Astrocyte of the hippocampus (primary cell): ENCODE measurements around the gene TNFRSF4.
A peak's percentile ranks its signal among the peaks of the same experiment; 100 is the strongest.
"Not testable (repeated sequence)": the region's sequence is repeated elsewhere in the genome, so short reads cannot be mapped to it uniquely, and the experiment has no call there.

Experiments used
- DNase-seq: peaks from one replicate; pipeline ENCODE4 v3.0.0; 2011; ENCODE audit warnings: low read depth, low spot score

Gene TNFRSF4

GRCh38 chr1:1183221-1183747 lies 30.7 kb downstream of the TNFRSF4 start:
- no peak for DNase-seq

GRCh38 chr1:1182491-1183220 lies 31.3 kb downstream of the TNFRSF4 start:
- DNase-seq = no peak

GRCh38 chr1:1181938-1182410 lies 32.0 kb downstream of the TNFRSF4 start:
- DNase-seq = no peak

GRCh38 chr1:1181129-1181937 lies 32.6 kb downstream of the TNFRSF4 start:
- no peak for DNase-seq

GRCh38 chr1:1179983-1180861 lies 33.7 kb downstream of the TNFRSF4 start:
- no peak for DNase-seq

- no peak for DNase-seq
These were observed 34.5 kb downstream of the TNFRSF4 start for GRCh38 chr1:1179346-1179982.

- no peak for DNase-seq
These were observed 35.1 kb downstream of the TNFRSF4 start for GRCh38 chr1:1178794-1179331.

GRCh38 chr1:1177452-1178206 lies 36.3 kb downstream of the TNFRSF4 start:
- no peak for DNase-seq

- DNase-seq = no peak
These were observed 37.0 kb downstream of the TNFRSF4 start for GRCh38 chr1:1176931-1177330.

- DNase-seq = not testable (repeated sequence)
These were observed 37.7 kb downstream of the TNFRSF4 start for GRCh38 chr1:1176063-1176761.

- no peak for DNase-seq
These were observed 38.5 kb downstream of the TNFRSF4 start for GRCh38 chr1:1175221-1176062.

- peak; percentile 22 for DNase-seq
These were observed 40.0 kb downstream of the TNFRSF4 start, which contains the start of gene TTLL10 for GRCh38 chr1:1173793-1174415. Gene TTLL10, plus strand, starts transcription at chr1:1173880. Its CDS starts 5,336 bp downstream, at chr1:1179216.

GRCh38 chr1:1173061-1173792 lies 40.7 kb downstream of the TNFRSF4 start:
- DNase-seq = no peak

- DNase-seq = no peak
These were observed 42.2 kb downstream of the TNFRSF4 start for GRCh38 chr1:1171546-1172340.

GRCh38 chr1:1171161-1171545 lies 42.8 kb downstream of the TNFRSF4 start:
- DNase-seq = no peak
